ENCODE measurements around the gene MEIOSIN. TPM values are rescaled to one million over a fixed set of nuclear protein-coding genes. Genes with fewer than 3 reads are reported as not detected.

MEIOSIN gene
- polyA plus RNA-seq, 1 of the 3 experiments (the other 2 are of a cell fraction): 0.03 TPM

- H3K79me2 ChIP-seq (ENCODE audit: insufficient read depth): no peaks in the 10 kb centered on the region
- H3K9me3 ChIP-seq: no peaks in the 10 kb centered on the region
- POLR2A ChIA-PET: interaction anchor here (2.1 kb wide), 1 partner anchor 13 kb away, joined by 6 read pairs; no protein-coding TSS in a partner anchor
- DNase-seq: no peak
- WGBS (ENCODE audit: low lambda C conversion rate): 90% methylated on average over 46 of the region's 57 CpGs
- no peak overlapping the region for H3K27ac ChIP-seq (ENCODE audit: low read depth in 2 of 2, low read length in 1 of 2)
- CTCF ChIA-PET: interaction anchor here (0.9 to 7.3 kb wide), 5 partner anchors 12 to 529 kb away, joined by 3 to 100 read pairs (median 3); partner anchors contain the start of genes FBXO46 and SIX5
- H2AFZ ChIP-seq (ENCODE audit: low read depth): no peak overlapping the region
- no peak overlapping the region for H3K4me2 ChIP-seq
- no peaks in the 10 kb centered on the region for H3F3A ChIP-seq (replicated peaks; ENCODE audit: insufficient read depth)
- H3K4me1 ChIP-seq (ENCODE audit: control insufficient read depth in 1 of 2, insufficient read depth in 2 of 2, low read depth in 1 of 2, low read length in 1 of 2): peaks cover 0 to 3% of the 10 kb centered on the region in 2 experiments; a peak in 2 of 4 replicates
- no peaks in the 10 kb centered on the region for H3K9me2 ChIP-seq
- no peak overlapping the region for H3K9ac ChIP-seq
- no peaks in the 10 kb centered on the region for H4K20me1 ChIP-seq (ENCODE audit: insufficient read depth)
- no peaks in the 10 kb centered on the region for H3K27me3 ChIP-seq (ENCODE audit: insufficient read depth)
- no peak overlapping the region for H3K4me3 ChIP-seq (ENCODE audit: low read depth in 2 of 2, low read length in 1 of 2)
- H3K36me3 ChIP-seq (replicated peaks in 1 of 2; ENCODE audit: control insufficient read depth in 1 of 2, insufficient read depth in 2 of 2, low read length in 1 of 2): no peaks in the 10 kb centered on the region
- no peak for TF ChIP-seq RXRA (IDR thresholded peaks at IDR 0.05; ENCODE audit: borderline replicate concordance, low read depth)
- no peak for TF ChIP-seq RAD21 (IDR thresholded peaks at IDR 0.05; ENCODE audit: low read length)
- TF ChIP-seq ELF1 (IDR thresholded peaks at IDR 0.05): no peak
- TF ChIP-seq MXI1 (IDR thresholded peaks at IDR 0.05; ENCODE audit: low read depth, low read length): no peak
- no peak for TF ChIP-seq REST (IDR thresholded peaks at IDR 0.05; ENCODE audit: low read depth, low read length)
- TF ChIP-seq GATA2 (CRISPR knock-in tag; IDR thresholded peaks at IDR 0.05): no peak
- no peak for TF ChIP-seq NFIC (IDR thresholded peaks at IDR 0.05; ENCODE audit: borderline replicate concordance)
- TF ChIP-seq SMC3 (IDR thresholded peaks at IDR 0.05; ENCODE audit: low read depth, low read length): no peak
- TF ChIP-seq RCOR1 (IDR thresholded peaks at IDR 0.05; ENCODE audit: low read length): no peak
- TF ChIP-seq EP300 (IDR thresholded peaks at IDR 0.05; ENCODE audit: borderline replicate concordance in 1 of 2, low read depth in 1 of 2, low read length in 1 of 2): no peak
Measured at GRCh38 chr19:45804140-45804958, 71.1 kb downstream of the MEIOSIN start.

GRCh38 chr19:45804959-45805230, 71.7 kb downstream of the MEIOSIN start:
- no peak for TF ChIP-seq USF2 (IDR thresholded peaks at IDR 0.05; ENCODE audit: borderline replicate concordance, low read depth, low read length)
- no peak for TF ChIP-seq RAD21 (IDR thresholded peaks at IDR 0.05; ENCODE audit: low read length)
- no peak for TF ChIP-seq MAX (IDR thresholded peaks at IDR 0.05; ENCODE audit: low read depth)
- no peak for TF ChIP-seq NRF1 (IDR thresholded peaks at IDR 0.05; ENCODE audit: low read depth, low read length)
- no peak for TF ChIP-seq SIN3A (IDR thresholded peaks at IDR 0.05; ENCODE audit: borderline replicate concordance, low read depth, low read length)
- TF ChIP-seq NFIC (IDR thresholded peaks at IDR 0.05; ENCODE audit: borderline replicate concordance): no peak
- no peak for TF ChIP-seq MEF2A (IDR thresholded peaks at IDR 0.05; ENCODE audit: borderline replicate concordance, low read depth)
- no peak for TF ChIP-seq RFX5 (IDR thresholded peaks at IDR 0.05; ENCODE audit: low read length)
- no peak for TF ChIP-seq EZH2phosphoT487 (IDR thresholded peaks at IDR 0.05; ENCODE audit: borderline replicate concordance, low read depth)
- Histone ChIP-seq H4K20me1 (ENCODE audit: insufficient read depth) (no peaks in the 10 kb centered on the region), H3K27ac (ENCODE audit: low read depth in 2 of 2, low read length in 1 of 2) (no peak overlapping the region), H3K4me3 (ENCODE audit: low read depth in 2 of 2, low read length in 1 of 2) (no peak overlapping the region), H3K9me3 (no peaks in the 10 kb centered on the region), H3K36me3 (replicated peaks in 1 of 2; ENCODE audit: control insufficient read depth in 1 of 2, insufficient read depth in 2 of 2, low read length in 1 of 2) (no peaks in the 10 kb centered on the region), H3K27me3 (ENCODE audit: insufficient read depth) (no peaks in the 10 kb centered on the region), H3K79me2 (ENCODE audit: insufficient read depth) (no peaks in the 10 kb centered on the region), H3K4me1 (ENCODE audit: control insufficient read depth in 1 of 2, insufficient read depth in 2 of 2, low read depth in 1 of 2, low read length in 1 of 2) (peaks cover 0 to 9% of the 10 kb centered on the region in 2 experiments; a peak in 2 of 4 replicates), H3F3A (replicated peaks; ENCODE audit: insufficient read depth) (no peaks in the 10 kb centered on the region), H3K4me2 (no peak overlapping the region), H3K9me2 (no peaks in the 10 kb centered on the region), H3K9ac (no peak overlapping the region), H2AFZ (ENCODE audit: low read depth) (no peak overlapping the region)
- ChIA-PET POLR2A (interaction anchor here (2.1 kb wide), 1 partner anchor 12 kb away, joined by 6 read pairs; no protein-coding TSS in a partner anchor), CTCF (interaction anchor here (0.8 to 7.3 kb wide), 5 partner anchors 12 to 78 kb away, joined by 3 to 100 read pairs (median 3); partner anchors contain the start of genes FBXO46 and SIX5)
- DNase-seq: no peak
- 79% methylated on average over 7 of the region's 8 CpGs for WGBS (ENCODE audit: low lambda C conversion rate)

All from SK-N-SH (cell line).